H1 (cell line): ENCODE data around the gene VWA5B2.

Experiments
- CEBPB ChIP-seq: IDR thresholded peaks from 2 replicates; pipeline ENCODE4 v1.6.1; 2012; ENCODE audit warnings: low read depth, low read length
- CHD2 ChIP-seq: IDR thresholded peaks from 2 replicates; pipeline ENCODE4 v1.6.1; 2012; ENCODE audit warnings: low read length, improper control_type of control experiment
- EP300 ChIP-seq, 2 experiments: IDR thresholded peaks; 1 replicate in 1 of 2; 2 replicates in 1 of 2; pipeline ENCODE4 v1.6.1; 2011 to 2012; ENCODE audit warnings: low read depth in 2 of 2, low read length in 2 of 2, mild to moderate bottlenecking in 2 of 2, borderline replicate concordance in 1 of 2, inconsistent platforms in 1 of 2, moderate library complexity in 1 of 2
- POLR2A ChIP-seq, 2 experiments: IDR thresholded peaks; 1 replicate in 1 of 2; 2 replicates in 1 of 2; pipeline ENCODE4 v1.6.1; 2011; ENCODE audit warnings: low read depth in 2 of 2, low read length in 2 of 2, mild to moderate bottlenecking in 2 of 2; ENCODE audit errors: control extremely low read depth in 1 of 2
- SP2 ChIP-seq: IDR thresholded peaks from 2 replicates; pipeline ENCODE4 v1.6.1; 2012; ENCODE audit warnings: mild to moderate bottlenecking, low read length, inconsistent platforms

DNA sequence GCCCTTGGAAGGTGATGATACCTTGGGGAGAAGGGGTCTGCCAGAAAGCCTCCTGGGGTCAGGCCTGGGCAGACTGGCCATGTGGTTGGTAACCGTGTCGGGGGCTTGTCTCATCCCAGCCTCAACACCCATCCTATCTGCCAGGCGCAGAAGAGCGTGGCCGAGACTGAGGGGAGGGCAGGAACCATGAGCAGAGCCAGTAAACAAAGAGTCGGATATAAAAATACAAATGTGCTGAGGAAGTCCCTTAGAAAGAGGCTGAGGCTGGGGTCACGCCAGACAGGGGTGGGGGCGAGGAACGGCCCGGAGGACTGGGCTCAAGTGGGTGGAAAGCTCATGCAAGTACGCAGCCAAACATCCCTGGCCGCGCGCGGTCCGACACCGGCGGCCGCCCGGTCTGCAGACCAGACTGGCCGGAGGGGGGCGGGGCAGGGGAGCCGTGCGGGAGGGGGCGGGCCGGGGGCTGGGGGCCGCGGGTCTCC, 30.1 kb downstream of the VWA5B2 start:
- TF ChIP-seq POLR2A (IDR thresholded peaks at IDR 0.05; ENCODE audit: control extremely low read depth in 1 of 2, low read depth in 2 of 2, low read length in 2 of 2) (no peak), EP300 (IDR thresholded peaks at IDR 0.05; ENCODE audit: borderline replicate concordance in 1 of 2, low read depth in 2 of 2, low read length in 2 of 2) (no peak), CEBPB (no peak), SP2 (no peak), CHD2 (no peak)
